HG02571 (cell line): ENCODE measurements around the gene GPR132.
"Not testable (repeated sequence)": the region's sequence is repeated elsewhere in the genome, so short reads cannot be mapped to it uniquely, and the experiment has no call there.

ENCODE experiments used
- ATAC-seq: cut with Tn5 transposase; IDR thresholded peaks from one replicate; pipeline ENCODE4 v1.9.1; 2021; ENCODE audit warnings: mild to moderate bottlenecking, moderate library complexity; ENCODE audit not compliant: unreplicated experiment

GPR132 gene

DNA sequence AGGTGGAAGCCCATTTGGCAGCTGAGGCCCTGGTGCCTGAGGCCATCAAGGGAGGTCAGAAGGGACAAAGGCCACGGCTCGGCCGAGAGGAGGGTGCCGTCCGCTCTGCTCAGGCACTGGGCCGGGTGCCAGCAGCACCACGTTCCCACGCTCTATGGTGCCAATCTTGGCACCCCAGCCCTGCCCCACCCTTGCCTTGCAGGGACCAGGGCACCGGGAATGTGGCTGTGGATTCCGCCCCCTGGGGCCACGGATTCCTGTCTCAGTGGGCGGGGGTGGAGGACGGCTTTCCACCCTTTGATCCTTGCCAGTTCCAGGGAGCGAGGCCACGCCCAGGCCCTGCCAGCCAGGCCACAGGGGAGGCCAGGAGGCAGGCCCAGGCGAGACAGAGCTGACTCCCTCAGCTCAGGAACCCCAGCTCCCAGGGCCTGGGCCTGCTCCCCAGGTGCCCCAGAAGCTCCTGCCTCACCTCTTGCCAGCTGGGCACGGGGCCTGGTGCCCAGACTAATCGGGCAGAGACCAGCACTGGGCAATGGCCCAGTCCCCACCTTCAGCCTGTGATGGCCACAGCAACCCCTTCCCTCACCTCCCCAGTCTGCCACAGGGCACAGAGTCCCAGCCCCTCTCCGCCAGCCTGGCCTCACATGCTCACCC lies 26.4 kb upstream of the GPR132 start:
- no peak for ATAC-seq

DNA sequence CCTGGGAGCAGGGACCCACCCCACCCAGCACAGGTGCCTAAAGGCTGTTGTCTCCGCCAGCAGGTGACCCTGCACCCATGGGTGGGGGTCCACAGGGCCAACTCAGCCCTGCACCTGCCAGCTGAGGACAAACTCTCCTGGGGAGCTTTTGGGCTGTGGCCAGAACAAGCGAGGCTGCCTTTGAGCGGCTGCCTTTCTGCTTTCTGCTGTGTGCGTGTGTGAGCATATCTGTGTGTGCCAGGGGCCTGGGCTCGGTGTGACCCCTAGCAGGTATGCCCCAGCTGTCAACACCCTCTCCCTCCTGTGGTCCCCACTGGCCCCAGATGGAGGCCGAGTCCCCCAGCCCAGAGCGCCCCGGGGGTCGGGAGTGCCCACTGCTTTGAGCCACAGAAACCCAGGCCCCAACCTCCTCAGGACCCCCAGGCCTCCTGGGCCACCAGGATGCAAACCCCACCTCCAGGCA lies 25.9 kb upstream of the GPR132 start:
- ATAC-seq = no peak

DNA sequence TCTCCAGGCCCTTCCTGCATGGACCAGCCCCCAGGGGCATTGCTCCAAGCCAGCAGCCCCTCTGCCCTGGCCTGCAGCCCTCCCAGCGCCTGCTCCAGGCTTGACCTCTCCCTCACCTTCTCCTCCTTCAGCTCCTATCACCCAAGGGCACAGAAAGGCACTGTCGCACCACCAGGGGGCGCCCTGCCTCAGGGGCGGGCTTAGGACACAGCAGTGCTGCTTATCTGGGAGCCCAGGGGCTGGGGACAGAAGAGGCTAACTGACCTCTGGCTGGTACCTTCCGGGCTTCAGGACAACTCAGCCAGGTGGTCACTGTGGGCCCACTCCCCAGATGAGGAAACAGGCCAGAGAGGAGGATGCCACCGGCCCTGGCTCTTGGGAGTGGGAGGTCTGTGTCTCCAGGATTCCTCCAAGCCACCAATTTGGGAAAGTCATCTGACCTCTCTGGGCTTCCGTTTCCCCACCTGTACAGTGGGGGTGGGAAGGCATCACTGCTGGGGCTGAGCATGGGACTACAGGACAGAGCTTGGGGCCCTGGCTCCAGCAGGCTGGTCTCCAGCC lies 25.3 kb upstream of the GPR132 start:
- no peak for ATAC-seq

DNA sequence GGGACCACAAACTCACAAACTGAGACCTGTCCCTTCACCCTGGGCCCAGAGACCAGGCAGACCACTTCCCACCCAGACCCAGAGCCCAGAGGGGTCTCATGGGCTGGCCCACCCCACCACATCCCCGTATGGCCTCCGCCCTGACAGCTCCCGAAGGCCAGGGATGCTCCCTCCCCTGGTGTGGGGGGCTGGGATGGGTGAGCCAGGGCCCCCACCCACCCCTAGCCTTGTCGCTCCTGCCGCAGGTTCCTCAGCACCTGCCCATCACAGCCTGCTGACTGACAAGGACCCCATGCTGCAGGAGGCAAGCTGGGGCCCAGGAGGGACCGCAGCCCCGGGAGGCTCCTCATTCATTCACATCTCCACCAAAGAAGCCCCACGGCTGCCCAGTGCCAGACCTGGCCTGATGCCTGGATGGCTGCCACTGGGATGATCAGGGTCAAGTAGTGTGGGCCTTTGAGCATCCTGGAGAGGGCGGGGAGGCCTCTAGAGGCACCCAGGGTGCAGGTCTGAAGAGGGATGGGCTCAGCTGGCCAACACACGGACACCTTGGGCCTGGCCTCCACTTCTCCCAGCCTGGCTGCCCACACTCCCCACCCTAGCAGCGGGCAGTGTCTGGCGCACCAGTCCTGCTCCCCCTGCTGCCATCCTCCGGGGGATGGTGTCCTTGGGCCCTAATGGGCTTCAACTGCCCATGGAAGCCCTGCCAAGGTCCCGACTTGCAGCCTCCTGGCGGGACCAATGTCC lies 24.7 kb upstream of the GPR132 start:
- no peak for ATAC-seq

DNA sequence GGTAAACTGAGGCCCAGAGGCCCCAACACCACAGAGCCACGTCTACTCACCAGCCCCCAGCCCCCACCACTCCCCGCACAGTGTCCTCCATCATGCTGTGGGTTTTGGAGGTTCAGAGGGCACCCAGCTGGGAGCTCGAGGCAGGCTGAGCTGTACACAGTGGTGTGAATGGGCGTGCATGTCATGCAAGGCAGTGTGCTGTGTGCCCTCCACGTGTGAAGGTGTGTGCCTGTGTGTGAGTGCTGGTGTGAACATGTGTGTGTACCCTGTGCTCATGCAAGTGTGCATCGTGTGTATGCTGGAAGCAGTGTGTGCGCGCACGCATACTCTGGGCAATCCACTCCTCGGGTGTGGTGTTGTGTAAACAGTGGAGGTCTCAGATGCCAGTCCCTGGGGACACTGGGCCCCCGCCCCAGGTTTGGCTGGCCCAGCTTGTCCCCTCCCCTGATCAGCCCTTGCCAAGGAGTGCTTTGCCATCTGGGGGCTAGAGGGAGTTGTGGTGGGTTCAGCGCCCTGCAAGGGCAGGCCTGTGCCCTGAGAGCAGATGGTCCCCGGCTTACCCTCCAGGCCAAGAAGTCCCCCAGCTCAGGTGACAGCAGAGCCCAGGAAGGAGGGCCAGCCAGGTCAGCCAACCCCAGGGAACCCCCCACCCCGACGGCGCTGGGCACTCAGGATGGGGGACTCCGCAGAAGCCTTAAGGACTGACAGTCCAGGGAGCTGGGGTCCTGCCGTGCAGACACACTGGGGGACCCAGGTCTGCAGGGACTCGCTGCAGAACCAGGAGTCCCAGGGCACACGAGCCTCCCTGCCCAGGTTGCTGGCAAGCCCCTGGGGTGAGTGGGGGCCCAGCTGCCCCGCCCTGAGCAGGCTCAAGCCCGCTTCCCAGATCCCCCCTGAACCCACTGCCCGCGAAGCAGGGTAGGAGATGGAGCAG lies 23.8 kb upstream of the GPR132 start:
- no peak for ATAC-seq

DNA sequence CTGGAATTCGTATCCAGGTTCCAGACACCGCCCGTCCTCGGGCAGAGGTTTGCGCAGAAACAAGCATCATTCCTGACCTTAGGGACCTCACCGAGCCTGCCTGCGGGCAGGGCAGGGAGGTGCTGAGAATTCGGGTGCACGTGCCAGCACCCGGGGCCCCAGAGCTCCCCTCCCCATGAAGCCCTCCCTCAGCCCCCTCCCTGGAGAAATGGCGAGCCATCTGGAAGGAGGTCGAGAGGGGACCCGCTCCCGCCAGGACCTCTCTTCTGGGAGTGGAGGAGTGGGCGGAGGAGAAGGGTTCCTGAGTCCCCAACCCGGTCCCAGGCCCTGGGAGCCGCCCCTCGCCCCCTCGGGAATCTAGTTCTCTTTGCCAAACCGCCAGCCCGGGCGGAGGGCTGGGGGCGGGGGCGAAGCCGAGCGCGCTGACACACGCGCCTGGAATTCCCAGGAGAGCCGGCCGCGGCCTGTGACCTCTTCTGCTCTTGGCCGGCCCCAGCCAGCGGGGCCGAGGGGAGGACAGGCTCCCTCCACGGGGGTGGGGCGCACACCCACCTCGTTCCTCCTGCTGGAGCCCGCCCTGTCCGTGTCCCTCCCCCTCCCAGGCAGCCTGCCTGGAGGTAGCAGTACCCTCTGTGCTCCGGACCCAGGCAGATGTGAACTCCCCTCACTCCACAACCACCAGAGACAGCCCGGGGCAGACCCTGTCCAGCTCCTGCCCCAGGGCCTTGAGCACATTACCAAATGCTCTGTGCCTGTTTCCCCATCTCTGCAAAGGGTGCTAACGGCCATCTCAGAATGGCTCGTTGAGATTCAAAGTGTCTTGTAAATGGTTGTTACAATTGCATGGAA lies 23.0 kb upstream of the GPR132 start:
- no peak for ATAC-seq

DNA sequence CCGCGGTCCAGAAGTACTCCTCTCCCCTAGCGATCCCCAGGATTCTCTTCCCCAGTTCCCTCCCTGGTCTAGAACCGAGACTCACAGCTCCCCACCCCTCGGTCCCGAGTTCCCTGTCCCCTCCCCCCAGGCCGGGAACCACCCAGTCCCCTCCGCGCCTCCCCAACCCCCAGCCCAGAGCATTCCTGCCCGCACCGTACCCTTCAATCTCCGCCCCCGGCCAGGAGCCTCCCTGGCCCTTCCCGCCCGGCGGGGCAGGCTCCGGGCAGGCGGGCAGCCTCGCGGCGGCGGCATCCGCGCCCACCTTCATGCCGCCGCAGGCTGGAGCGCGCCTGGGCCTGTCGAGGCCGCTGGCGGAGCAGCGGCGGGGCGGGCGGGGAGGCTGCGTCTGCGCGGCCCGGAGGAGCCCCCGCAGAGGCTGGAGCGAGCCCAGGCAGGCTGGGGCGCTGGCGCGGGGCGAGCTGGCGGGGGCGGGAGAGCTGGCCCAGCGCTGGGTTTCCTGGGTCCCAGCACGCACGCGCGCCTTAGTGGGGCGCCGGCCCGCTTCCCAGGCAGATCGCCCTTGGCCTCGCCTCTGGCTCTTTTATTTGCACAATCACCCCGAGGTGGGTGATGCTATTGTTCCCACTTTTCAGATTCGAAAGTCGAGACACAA lies 22.2 kb upstream of the GPR132 start:
- peak; percentile 17 for ATAC-seq

DNA sequence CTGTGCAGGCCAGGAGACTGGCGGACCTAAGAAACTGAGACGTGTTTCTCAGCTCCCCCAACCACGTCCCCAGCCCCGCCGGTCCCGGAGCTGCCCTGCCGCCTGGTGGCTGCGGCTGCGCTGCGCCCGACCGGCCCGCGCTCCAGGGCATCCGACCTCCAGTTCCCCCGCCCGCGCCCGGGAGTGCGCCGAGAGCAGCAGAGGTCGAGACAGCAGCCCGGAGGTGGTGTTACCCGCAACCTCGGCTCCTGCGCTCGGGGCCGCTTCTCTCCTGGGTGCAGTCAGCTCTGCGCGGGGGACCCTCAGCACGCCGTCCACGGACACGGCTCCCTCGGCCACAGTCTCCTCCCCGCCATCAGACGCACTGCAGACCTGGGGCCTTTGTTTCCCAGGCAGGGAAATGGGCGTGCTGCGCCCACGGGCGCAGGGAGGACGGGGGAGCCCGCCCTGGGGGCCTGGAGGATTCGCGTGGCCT lies 21.6 kb upstream of the GPR132 start:
- peak; percentile 55 for ATAC-seq

DNA sequence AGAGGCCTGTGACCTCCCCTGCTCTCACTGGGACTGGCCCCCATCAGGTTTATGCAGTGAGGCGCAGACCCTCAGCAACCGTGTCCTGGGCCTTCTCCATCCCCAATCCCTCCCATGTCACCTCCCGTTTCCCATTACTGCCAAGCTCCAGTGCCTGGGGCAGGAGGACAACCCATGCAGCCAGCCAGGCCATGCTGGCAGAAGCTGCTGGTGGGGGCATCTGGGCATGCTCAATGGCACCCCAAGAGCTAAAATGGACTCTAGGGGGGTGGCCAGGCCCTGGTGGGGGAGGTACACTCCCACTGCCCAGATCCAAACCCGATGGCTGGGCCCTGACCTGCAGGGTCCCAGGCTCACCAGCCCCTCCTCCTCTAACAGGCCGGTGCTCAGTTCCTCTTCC lies 20.5 kb upstream of the GPR132 start:
- no peak for ATAC-seq

DNA sequence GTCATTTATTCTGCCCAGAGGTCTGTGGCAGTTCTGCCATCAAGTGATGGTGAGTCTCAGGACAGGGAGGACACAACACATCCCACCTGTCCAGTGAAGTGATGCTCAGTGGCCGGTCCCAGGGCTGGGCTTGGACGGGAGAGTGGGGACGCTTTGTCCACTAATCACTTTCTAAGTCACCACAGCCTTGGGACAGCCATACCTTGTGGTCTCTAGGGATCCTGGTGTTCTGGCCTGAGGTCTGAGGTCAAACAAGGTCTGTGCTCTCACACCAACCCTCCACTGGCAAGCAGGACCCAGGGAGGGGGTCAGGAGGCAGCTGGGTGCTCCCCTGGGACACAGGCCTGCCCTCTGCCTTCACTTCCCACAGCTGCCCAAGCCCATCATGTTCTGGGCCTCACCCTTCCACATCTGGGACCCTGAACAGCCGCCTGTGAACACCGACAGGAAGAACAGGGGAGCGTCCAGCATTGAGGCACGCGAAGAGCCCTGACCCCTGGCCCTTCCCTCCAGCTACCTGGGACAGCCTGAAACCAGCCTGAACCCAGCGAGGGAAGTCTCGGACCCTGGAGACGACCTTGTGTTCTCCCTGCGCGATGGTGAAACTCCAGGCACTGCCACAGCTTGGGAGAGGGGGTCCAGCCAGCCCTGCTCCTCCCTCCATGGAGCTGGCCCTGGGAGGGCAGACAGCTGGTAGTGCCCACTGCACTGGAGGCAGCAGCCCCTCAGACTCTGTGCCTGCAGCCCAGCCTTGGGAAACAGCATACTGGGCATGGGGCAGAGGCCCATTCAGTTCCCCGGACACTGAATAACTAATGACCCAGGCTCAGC lies 19.7 kb upstream of the GPR132 start:
- ATAC-seq = no peak

DNA sequence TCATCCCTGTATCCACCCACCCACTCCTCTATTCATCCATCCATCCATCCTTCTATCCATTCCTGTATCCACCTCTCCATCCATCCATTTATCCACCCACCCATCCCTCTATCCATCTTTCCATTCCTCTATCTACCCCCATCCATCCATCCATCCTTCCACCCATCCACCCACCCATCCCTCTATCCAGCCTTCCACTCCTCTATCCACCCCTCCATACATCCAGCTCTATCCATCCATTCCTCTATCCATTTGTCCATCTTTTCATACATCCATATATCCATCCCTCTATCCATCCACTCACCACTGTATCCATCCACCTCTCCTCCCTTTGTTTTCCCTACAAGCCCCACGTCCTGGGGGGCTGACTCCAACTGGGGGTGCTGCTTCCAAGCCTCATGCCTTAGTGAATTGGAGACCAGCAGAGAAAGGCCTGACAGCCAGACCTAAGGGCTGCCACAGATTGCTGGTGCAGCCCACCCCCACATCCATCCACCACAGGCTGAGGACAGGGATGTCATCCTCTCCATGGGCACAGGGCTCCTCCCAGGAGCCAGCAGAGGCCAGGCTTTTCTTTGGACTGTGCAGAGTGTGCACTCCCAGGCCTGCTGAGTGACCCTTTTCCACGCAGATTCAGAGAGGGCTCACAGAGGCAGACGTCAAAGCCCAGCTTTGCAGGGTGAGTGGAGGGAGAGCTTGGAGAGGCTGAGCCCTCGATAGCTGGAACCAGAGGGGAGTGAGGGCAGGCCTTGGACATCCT lies 18.9 kb upstream of the GPR132 start:
- ATAC-seq = no peak

DNA sequence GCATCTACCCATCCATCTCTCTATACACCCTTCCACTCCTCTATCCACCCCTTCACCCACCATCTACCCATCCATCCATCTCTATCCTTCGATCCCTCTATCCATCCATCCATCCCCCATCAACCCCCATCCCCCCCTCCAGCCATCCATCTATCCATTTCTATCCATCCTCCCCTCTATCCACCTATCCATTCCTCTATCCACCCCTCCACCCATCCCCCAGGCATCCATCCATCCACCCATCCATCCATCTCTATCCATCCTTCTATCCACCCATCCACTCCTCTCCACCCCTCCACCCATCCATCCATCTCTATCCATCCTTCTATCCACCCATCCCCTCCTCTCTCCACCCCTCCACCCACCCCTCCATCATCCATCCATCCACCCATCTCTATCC lies 17.5 kb upstream of the GPR132 start:
- no peak for ATAC-seq

DNA sequence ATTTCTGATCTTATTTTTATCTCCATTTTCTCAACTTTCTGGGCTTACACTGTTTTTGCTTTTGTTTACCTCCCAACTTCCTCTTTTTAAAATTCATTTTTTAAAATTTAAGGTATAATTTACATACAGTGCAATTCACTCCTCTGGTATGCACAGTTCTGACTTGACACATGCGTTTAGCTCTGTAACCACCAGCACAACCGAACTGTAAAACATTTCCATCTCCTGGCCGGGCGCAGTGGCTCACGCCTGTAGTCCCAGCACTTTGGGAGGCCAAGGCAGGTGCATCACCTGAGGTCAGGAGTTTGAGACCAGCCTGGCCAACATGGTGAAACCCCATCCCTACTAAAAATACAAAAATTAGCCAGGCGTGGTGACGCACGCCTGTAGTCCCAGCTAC lies 16.2 kb upstream of the GPR132 start:
- ATAC-seq = not testable (repeated sequence)

DNA sequence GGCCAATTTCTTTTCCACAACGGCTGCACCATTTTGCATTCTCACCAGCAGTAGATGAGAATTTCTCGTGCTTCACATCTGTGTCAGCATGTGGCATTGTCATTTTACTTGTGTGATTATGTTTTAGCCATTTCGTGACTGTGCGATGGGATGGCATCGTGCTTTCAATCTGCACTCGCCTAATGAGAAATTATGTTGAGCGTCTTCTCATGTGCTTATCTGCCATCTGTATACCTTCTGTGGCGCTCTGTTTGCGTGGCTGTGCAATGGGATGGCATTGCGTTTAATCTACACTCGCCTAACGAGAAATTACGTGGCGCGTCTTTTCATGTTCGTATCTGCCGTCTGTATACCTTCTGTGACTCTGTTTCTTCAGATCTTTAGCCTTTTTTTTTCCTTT lies 14.9 kb upstream of the GPR132 start:
- ATAC-seq = no peak

DNA sequence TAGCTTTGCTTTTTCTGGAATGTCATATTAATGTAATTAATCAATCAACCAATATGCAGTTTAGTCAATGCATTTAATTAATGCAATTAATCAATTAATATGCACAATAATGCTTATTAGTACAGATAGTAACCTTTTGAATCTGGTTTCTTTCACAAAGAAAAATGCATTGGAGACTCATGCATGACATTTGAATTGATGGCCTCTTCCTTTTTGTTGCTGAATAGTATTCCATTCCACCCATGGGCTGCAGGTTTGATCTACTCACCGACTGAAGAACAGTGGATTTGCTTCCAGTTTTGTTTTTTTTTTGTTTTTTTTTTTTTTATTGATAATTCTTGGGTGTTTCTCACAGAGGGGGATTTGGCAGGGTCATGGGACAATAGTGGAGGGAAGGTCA lies 13.1 kb upstream of the GPR132 start:
- ATAC-seq = no peak

DNA sequence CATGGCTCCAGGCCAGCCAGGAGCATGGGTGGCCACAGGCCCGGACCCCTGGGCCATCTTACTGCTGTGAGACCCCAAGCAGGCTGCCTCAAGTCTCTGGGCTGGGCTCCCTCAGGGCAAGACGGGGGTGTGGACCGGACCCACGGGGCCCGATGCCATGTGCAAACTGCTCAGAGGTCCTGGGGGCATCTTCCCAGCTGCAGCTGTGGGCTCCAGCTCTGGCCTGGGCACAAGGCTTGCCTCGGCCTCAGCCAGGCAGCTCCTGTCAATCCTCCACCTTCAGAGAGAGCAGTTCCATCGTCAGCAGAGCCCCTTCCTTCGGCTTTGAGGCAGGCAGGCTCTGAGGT lies 12.4 kb upstream of the GPR132 start:
- no peak for ATAC-seq

DNA sequence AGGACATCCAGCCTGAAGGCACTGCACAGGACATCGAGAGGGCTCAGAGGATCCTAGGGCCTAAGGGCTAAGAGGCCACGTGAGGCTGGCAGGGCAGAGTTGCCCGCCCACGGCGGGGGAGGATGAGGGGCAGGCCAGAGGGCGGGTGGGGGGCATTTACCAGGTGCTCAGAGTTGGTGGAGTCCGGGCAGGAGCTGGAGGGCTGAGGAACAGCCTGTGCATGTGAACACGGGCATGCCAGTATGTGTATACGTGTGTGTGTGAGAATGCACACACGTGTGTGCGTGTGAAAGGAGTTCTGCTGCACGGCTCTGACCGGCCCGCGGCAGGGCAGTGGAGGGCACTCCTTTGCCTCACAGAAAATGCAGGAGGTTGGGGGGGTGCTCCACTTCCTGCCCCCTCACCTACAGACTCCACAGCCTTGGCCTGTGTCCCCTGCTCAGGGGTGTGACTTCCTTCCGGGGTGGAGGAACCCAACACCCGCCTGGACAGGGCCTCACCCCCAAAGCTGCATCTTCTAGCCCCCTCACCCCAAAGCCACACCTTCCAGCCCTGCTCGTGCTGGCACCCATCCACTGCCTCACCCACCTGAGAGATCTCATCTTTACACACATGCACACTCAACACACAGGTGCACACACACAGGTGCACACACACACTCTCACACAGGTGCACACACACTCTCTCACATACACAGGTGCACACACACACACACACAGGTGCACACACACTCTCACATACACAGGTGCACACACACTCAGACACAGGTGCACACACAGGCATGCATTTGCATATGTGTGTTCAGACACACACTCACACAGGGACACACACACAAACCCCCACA lies 11.8 kb upstream of the GPR132 start:
- ATAC-seq = no peak
